Daoy (cell line): ENCODE data around the gene RTN3. TPM values are rescaled to one million over a fixed set of nuclear protein-coding genes. Genes with fewer than 3 reads are reported as not detected.

Experiments used
- total RNA-seq: library from RNA; depleted of rRNA; stranded (reverse); fragments of >200 nt; shearing (Covaris generic); gene quantifications from 2 replicates; pipeline ENCODE4 v1.2.3, GENCODE V29; 2014; rRNA removed

RTN3 gene
- total RNA-seq, 1 experiment from 2014 or later = 56.5 TPM

Other genes starting within 250 kb of the RTN3 start
- gene PLAAT5, start 190.3 kb upstream of the RTN3 start, total RNA-seq = not detected in 2 replicates
- not detected in 2 replicates for gene LGALS12, start 175.4 kb upstream of the RTN3 start, total RNA-seq
- 18.3 and 29.6 TPM in 2 replicates for gene PLAAT4, start 144.7 kb upstream of the RTN3 start, total RNA-seq
- 4.1 TPM in 1 of 2 replicates, not detected in the other for gene PLAAT2, start 118.1 kb upstream of the RTN3 start, total RNA-seq
- gene PLAAT3, start 67.1 kb upstream of the RTN3 start, total RNA-seq = 24.3 and 30.3 TPM in 2 replicates
- 36.3 and 44.4 TPM in 2 replicates for gene ATL3, start 10.1 kb upstream of the RTN3 start, total RNA-seq
- gene ZFTA, start 87.3 kb downstream of the RTN3 start, total RNA-seq = 9.4 and 14.0 TPM in 2 replicates
- gene SPINDOC, start 132.0 kb downstream of the RTN3 start, total RNA-seq = 34.6 and 41.0 TPM in 2 replicates
- 11.4 and 12.5 TPM in 2 replicates for gene MARK2, start 157.6 kb downstream of the RTN3 start, total RNA-seq
- 0.36 and 0.80 TPM in 2 replicates for gene RCOR2, start 235.7 kb downstream of the RTN3 start, total RNA-seq